ENCODE measurements around the gene LNX2.

The LNX2 gene

DNA sequence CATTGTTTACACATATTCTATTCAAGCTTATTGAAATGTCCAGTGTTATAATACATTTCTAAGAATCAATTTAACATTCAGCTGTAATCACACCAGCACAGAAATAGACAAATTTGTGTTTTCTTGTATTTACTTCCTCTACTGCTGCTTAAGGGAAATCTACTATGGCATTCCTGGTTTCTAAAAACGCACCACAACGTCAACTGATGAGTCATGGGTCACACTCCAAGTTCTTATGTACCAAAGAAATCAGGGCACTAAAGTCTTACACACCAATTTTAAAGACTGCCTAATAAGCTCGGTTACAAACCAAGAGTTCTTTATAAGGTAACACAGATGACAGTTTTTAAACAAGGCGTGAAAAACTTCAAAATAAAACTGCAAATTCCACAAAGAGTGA is 13.2 kb downstream of the LNX2 start:
- no peak overlapping the region for H3K4me3 ChIP-seq (ENCODE audit: low read length, poor library complexity, severe bottlenecking)
- peak overlapping the region; percentile 2 for H3K4me2 ChIP-seq (ENCODE audit: low read depth, low read length, poor library complexity, severe bottlenecking)
- H3K9me2 ChIP-seq (replicated peaks; ENCODE audit: low read depth, low read length), result no peaks in the 10 kb centered on the region
- H3K36me3 ChIP-seq (ENCODE audit: insufficient read depth, low read length), result no peaks in the 10 kb centered on the region
- no peaks in the 10 kb centered on the region for H3F3A ChIP-seq (ENCODE audit: low read depth)
- TF ChIP-seq EZH2phosphoT487 (IDR thresholded peaks at IDR 0.05; ENCODE audit: borderline replicate concordance), result no peak
- TF ChIP-seq, protein P1, sequence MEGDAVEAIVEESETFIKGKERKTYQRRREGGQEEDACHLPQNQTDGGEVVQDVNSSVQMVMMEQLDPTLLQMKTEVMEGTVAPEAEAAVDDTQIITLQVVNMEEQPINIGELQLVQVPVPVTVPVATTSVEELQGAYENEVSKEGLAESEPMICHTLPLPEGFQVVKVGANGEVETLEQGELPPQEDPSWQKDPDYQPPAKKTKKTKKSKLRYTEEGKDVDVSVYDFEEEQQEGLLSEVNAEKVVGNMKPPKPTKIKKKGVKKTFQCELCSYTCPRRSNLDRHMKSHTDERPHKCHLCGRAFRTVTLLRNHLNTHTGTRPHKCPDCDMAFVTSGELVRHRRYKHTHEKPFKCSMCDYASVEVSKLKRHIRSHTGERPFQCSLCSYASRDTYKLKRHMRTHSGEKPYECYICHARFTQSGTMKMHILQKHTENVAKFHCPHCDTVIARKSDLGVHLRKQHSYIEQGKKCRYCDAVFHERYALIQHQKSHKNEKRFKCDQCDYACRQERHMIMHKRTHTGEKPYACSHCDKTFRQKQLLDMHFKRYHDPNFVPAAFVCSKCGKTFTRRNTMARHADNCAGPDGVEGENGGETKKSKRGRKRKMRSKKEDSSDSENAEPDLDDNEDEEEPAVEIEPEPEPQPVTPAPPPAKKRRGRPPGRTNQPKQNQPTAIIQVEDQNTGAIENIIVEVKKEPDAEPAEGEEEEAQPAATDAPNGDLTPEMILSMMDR (conservative IDR thresholded peaks at IDR 0.05; ENCODE audit: low read length), result no peak
- H4K20me1 ChIP-seq (ENCODE audit: insufficient read depth, low read length, poor library complexity, severe bottlenecking), result peaks cover 13% of the 10 kb centered on the region
- no peaks in the 10 kb centered on the region for H3K9me3 ChIP-seq (ENCODE audit: insufficient read depth, low read depth, low read length)
- H3K79me2 ChIP-seq (ENCODE audit: insufficient read depth, low read length), result peaks cover 93% of the 10 kb centered on the region
- H3K9ac ChIP-seq (ENCODE audit: low read depth, low read length, poor library complexity, severe bottlenecking), result no peak overlapping the region
- no peaks in the 10 kb centered on the region for H3K27me3 ChIP-seq (ENCODE audit: insufficient read depth, low read length, poor library complexity, severe bottlenecking)
- peaks cover 50% of the 10 kb centered on the region for H3K4me1 ChIP-seq (ENCODE audit: insufficient read depth, low read length, poor library complexity, severe bottlenecking)
- no peak overlapping the region for H2AFZ ChIP-seq (ENCODE audit: low read length)

DNA sequence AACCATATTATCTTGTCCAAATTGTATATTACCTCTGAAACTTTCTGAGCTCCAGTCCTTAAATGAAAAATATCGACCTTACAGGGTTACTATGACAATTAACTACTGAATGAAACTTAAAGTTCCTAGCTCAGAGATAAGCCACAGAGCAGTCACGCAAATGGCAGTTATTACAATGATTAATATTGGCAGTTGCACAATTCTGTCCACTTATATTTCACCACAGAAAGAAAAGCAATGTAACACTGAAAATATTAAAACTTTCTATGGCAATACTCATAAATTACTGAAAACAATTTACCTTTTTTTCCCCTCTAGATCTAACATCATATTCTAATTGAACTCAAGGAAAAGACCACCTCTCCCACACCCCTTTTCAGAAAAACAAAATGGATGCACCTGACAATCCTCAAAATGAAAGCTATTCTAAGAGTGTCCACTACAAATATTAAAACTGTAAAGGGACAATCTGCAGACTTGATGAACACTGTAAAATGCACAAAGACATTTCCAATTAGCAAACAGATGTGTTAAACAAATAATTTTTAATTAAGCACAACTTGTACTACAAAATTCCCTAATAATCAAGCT is 14.6 kb downstream of the LNX2 start:
- no peaks in the 10 kb centered on the region for H3F3A ChIP-seq (ENCODE audit: low read depth)
- TF ChIP-seq, protein P1 (conservative IDR thresholded peaks at IDR 0.05; ENCODE audit: low read length), result no peak
- TF ChIP-seq EZH2phosphoT487 (IDR thresholded peaks at IDR 0.05; ENCODE audit: borderline replicate concordance), result no peak
- H3K79me2 ChIP-seq (ENCODE audit: insufficient read depth, low read length), result peaks cover 93% of the 10 kb centered on the region
- H3K4me3 ChIP-seq (ENCODE audit: low read length, poor library complexity, severe bottlenecking), result no peak overlapping the region
- peak overlapping the region; percentile 38 for H3K4me2 ChIP-seq (ENCODE audit: low read depth, low read length, poor library complexity, severe bottlenecking)
- H3K4me1 ChIP-seq (ENCODE audit: insufficient read depth, low read length, poor library complexity, severe bottlenecking), result peaks cover 39% of the 10 kb centered on the region
- H3K36me3 ChIP-seq (ENCODE audit: insufficient read depth, low read length), result no peaks in the 10 kb centered on the region
- H3K9me3 ChIP-seq (ENCODE audit: insufficient read depth, low read depth, low read length), result no peaks in the 10 kb centered on the region
- no peak overlapping the region for H2AFZ ChIP-seq (ENCODE audit: low read length)
- H4K20me1 ChIP-seq (ENCODE audit: insufficient read depth, low read length, poor library complexity, severe bottlenecking), result peaks cover 12% of the 10 kb centered on the region
- H3K9me2 ChIP-seq (replicated peaks; ENCODE audit: low read depth, low read length), result no peaks in the 10 kb centered on the region
- no peaks in the 10 kb centered on the region for H3K27me3 ChIP-seq (ENCODE audit: insufficient read depth, low read length, poor library complexity, severe bottlenecking)
- peak overlapping the region; percentile 1 for H3K9ac ChIP-seq (ENCODE audit: low read depth, low read length, poor library complexity, severe bottlenecking)

DNA sequence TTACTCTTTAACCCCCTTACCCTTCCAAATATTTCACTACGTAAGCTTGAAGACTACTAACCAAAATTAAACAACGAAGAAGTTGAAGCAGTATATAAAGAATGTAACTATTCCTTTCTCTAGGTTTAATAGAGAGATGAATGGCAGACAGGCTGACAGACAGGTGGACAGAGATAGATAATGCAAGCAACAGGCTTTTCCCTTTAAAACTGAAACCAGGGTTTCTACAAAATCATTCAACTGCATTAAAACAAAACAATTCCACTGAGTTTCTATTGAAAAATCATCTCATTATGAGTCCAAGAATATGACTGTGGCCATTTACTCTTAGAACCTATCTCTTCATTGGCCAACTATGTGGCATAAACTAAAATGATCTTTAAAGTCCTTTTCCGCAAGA is 15.2 kb downstream of the LNX2 start:
- Histone ChIP-seq H3K9ac (ENCODE audit: low read depth, low read length, poor library complexity, severe bottlenecking) (peak overlapping the region; percentile 1), H3K9me3 (ENCODE audit: insufficient read depth, low read depth, low read length) (no peaks in the 10 kb centered on the region), H3K27me3 (ENCODE audit: insufficient read depth, low read length, poor library complexity, severe bottlenecking) (no peaks in the 10 kb centered on the region), H3F3A (ENCODE audit: low read depth) (no peaks in the 10 kb centered on the region), H3K4me1 (ENCODE audit: insufficient read depth, low read length, poor library complexity, severe bottlenecking) (peaks cover 37% of the 10 kb centered on the region), H3K36me3 (ENCODE audit: insufficient read depth, low read length) (no peaks in the 10 kb centered on the region), H3K4me3 (ENCODE audit: low read length, poor library complexity, severe bottlenecking) (no peak overlapping the region), H3K79me2 (ENCODE audit: insufficient read depth, low read length) (peaks cover 93% of the 10 kb centered on the region), H4K20me1 (ENCODE audit: insufficient read depth, low read length, poor library complexity, severe bottlenecking) (peaks cover 12% of the 10 kb centered on the region), H3K4me2 (ENCODE audit: low read depth, low read length, poor library complexity, severe bottlenecking) (peak overlapping the region; percentile 38), H3K9me2 (replicated peaks; ENCODE audit: low read depth, low read length) (no peaks in the 10 kb centered on the region), H2AFZ (ENCODE audit: low read length) (no peak overlapping the region)
- TF ChIP-seq EZH2phosphoT487 (IDR thresholded peaks at IDR 0.05; ENCODE audit: borderline replicate concordance), result no peak
- TF ChIP-seq, protein P1 (conservative IDR thresholded peaks at IDR 0.05; ENCODE audit: low read length), result no peak

All from Loucy (cell line).